ENCODE measurements around the gene VPS39. TPM values are rescaled to one million over a fixed set of nuclear protein-coding genes. Genes with fewer than 3 reads are reported as not detected.

VPS39 gene
- total RNA-seq, 5 donors from 2014 or later (not counting 1 experiment from before 2014, with no cell fraction given): 98.5 to 113 (median 101) TPM

GRCh38 chr15:42140383-42141070, 67.6 kb downstream of the VPS39 start:
- no peak overlapping the region for H3K27ac ChIP-seq (ENCODE audit: low read length)
- H3K4me1 Mint-ChIP-seq: peaks cover 0 to 6% (median 2%) of the 10 kb centered on the region in 3 donors
- no peaks in the 10 kb centered on the region for H3K9me3 Mint-ChIP-seq
- no peak overlapping the region for H3K4me3 ChIP-seq (ENCODE audit: control insufficient read depth in 1 of 2, extremely low read depth in 1 of 2, low read length in 1 of 2)
- ChIA-PET CTCF (no interaction called here), POLR2A (no interaction called here)
- ATAC-seq (replicated peaks in 1 of 4) (no peak), DNase-seq (peak in 1 of 35 experiments; percentile 14)
- no peak overlapping the region for H3K4me3 Mint-ChIP-seq
- no peaks in the 10 kb centered on the region for H3K4me1 ChIP-seq (ENCODE audit: control insufficient read depth in 1 of 2, extremely low read depth in 1 of 2, insufficient read depth in 2 of 2, low read length in 2 of 2)
- H3K27ac Mint-ChIP-seq: no peak overlapping the region
- H3K36me3 Mint-ChIP-seq: no peaks in the 10 kb centered on the region
- H3K27me3 Mint-ChIP-seq: peaks cover 0 to 4% of the 10 kb centered on the region in 2 donors
- WGBS (ENCODE audit: insufficient coverage): 79% methylated on average over 4 of the region's 8 CpGs
- peaks cover 0 to 28% of the 10 kb centered on the region in 2 experiments for H3K27me3 ChIP-seq (replicated peaks in 1 of 2; ENCODE audit: control insufficient read depth in 2 of 2, extremely low read depth in 1 of 2, insufficient read depth in 2 of 2, low read length in 1 of 2)
- H3K36me3 ChIP-seq (ENCODE audit: control insufficient read depth in 2 of 2, extremely low read depth in 1 of 2, insufficient read depth in 1 of 2, low read length in 1 of 2): no peaks in the 10 kb centered on the region
- no peaks in the 10 kb centered on the region for H3K9me3 ChIP-seq

- Mint-ChIP-seq H3K27ac (no peak overlapping the region), H3K27me3 (no peaks in the 10 kb centered on the region), H3K36me3 (no peaks in the 10 kb centered on the region), H3K4me3 (no peak overlapping the region), H3K9me3 (no peaks in the 10 kb centered on the region), H3K4me1 (peaks cover 0 to 6% (median 2%) of the 10 kb centered on the region in 3 donors)
- DNase-seq (peak in 1 of 35 experiments; percentile 14), ATAC-seq (replicated peaks in 1 of 4) (no peak)
- Histone ChIP-seq H3K4me3 (ENCODE audit: control insufficient read depth in 1 of 2, extremely low read depth in 1 of 2, low read length in 1 of 2) (no peak overlapping the region), H3K4me1 (ENCODE audit: control insufficient read depth in 1 of 2, extremely low read depth in 1 of 2, insufficient read depth in 2 of 2, low read length in 2 of 2) (no peaks in the 10 kb centered on the region), H3K27ac (ENCODE audit: low read length) (no peak overlapping the region), H3K36me3 (ENCODE audit: control insufficient read depth in 2 of 2, extremely low read depth in 1 of 2, insufficient read depth in 1 of 2, low read length in 1 of 2) (no peaks in the 10 kb centered on the region), H3K27me3 (replicated peaks in 1 of 2; ENCODE audit: control insufficient read depth in 2 of 2, extremely low read depth in 1 of 2, insufficient read depth in 2 of 2, low read length in 1 of 2) (peaks cover 0 to 21% of the 10 kb centered on the region in 2 experiments), H3K9me3 (no peaks in the 10 kb centered on the region)
- ChIA-PET CTCF (no interaction called here), POLR2A (no interaction called here)
- WGBS (ENCODE audit: insufficient coverage): 94% methylated on average over 2 of the region's 6 CpGs
These were observed 68.5 kb downstream of the VPS39 start for GRCh38 chr15:42139596-42139995.

- peak in 1 of 35 experiments; percentile 16 for DNase-seq
- H3K9me3 ChIP-seq: no peaks in the 10 kb centered on the region
- H3K4me3 ChIP-seq (ENCODE audit: control insufficient read depth in 1 of 2, extremely low read depth in 1 of 2, low read length in 1 of 2): no peak overlapping the region
- no peak for ATAC-seq (replicated peaks in 1 of 4)
- H3K27ac ChIP-seq (ENCODE audit: low read length): no peak overlapping the region
- H3K4me1 ChIP-seq (ENCODE audit: control insufficient read depth in 1 of 2, extremely low read depth in 1 of 2, insufficient read depth in 2 of 2, low read length in 2 of 2): no peaks in the 10 kb centered on the region
- Mint-ChIP-seq H3K4me1 (peaks cover 0 to 6% (median 2%) of the 10 kb centered on the region in 3 donors), H3K27ac (no peak overlapping the region), H3K27me3 (no peaks in the 10 kb centered on the region), H3K9me3 (no peaks in the 10 kb centered on the region), H3K4me3 (no peak overlapping the region), H3K36me3 (no peaks in the 10 kb centered on the region)
- H3K36me3 ChIP-seq (ENCODE audit: control insufficient read depth in 2 of 2, extremely low read depth in 1 of 2, insufficient read depth in 1 of 2, low read length in 1 of 2): no peaks in the 10 kb centered on the region
- H3K27me3 ChIP-seq (replicated peaks in 1 of 2; ENCODE audit: control insufficient read depth in 2 of 2, extremely low read depth in 1 of 2, insufficient read depth in 2 of 2, low read length in 1 of 2): peaks cover 0 to 18% of the 10 kb centered on the region in 2 experiments
- POLR2A ChIA-PET: no interaction called here
- CTCF ChIA-PET: no interaction called here
- WGBS (ENCODE audit: insufficient coverage): 83% methylated on average over 2 of the region's 3 CpGs
These were observed 69.1 kb downstream of the VPS39 start for GRCh38 chr15:42138968-42139386.

- Mint-ChIP-seq H3K27ac (no peak overlapping the region), H3K36me3 (no peaks in the 10 kb centered on the region), H3K4me3 (no peak overlapping the region), H3K4me1 (peaks cover 0 to 6% (median 2%) of the 10 kb centered on the region in 3 donors), H3K9me3 (no peaks in the 10 kb centered on the region), H3K27me3 (no peaks in the 10 kb centered on the region)
- Histone ChIP-seq H3K27me3 (replicated peaks in 1 of 2; ENCODE audit: control insufficient read depth in 2 of 2, extremely low read depth in 1 of 2, insufficient read depth in 2 of 2, low read length in 1 of 2) (peaks cover 0 to 21% of the 10 kb centered on the region in 2 experiments), H3K4me3 (ENCODE audit: control insufficient read depth in 1 of 2, extremely low read depth in 1 of 2, low read length in 1 of 2) (no peak overlapping the region), H3K27ac (ENCODE audit: low read length) (no peak overlapping the region), H3K36me3 (ENCODE audit: control insufficient read depth in 2 of 2, extremely low read depth in 1 of 2, insufficient read depth in 1 of 2, low read length in 1 of 2) (no peaks in the 10 kb centered on the region), H3K4me1 (ENCODE audit: control insufficient read depth in 1 of 2, extremely low read depth in 1 of 2, insufficient read depth in 2 of 2, low read length in 2 of 2) (no peaks in the 10 kb centered on the region), H3K9me3 (no peaks in the 10 kb centered on the region)
- no peak for ATAC-seq (replicated peaks in 1 of 4)
- POLR2A ChIA-PET: no interaction called here
- WGBS (ENCODE audit: insufficient coverage): 66% methylated on average over 4 of the region's 4 CpGs
- CTCF ChIA-PET: no interaction called here
- DNase-seq: peak in 2 of 35 experiments; percentile 2 to 8
These were observed 69.7 kb downstream of the VPS39 start for GRCh38 chr15:42138411-42138810.

- no peaks in the 10 kb centered on the region for H3K9me3 Mint-ChIP-seq
- no peak for ATAC-seq (replicated peaks in 1 of 4)
These were observed 70.4 kb downstream of the VPS39 start for GRCh38 chr15:42137461-42138261.

GRCh38 chr15:42136513-42136912, 71.6 kb downstream of the VPS39 start:
- H3K27me3 Mint-ChIP-seq: peaks cover 0 to 5% of the 10 kb centered on the region in 2 donors
- WGBS (ENCODE audit: insufficient coverage): no CpG with 5 or more reads among the region's 11 CpGs
- ChIA-PET POLR2A (no interaction called here), CTCF (no interaction called here)
- H3K4me1 ChIP-seq (ENCODE audit: control insufficient read depth in 1 of 2, extremely low read depth in 1 of 2, insufficient read depth in 2 of 2, low read length in 2 of 2): no peaks in the 10 kb centered on the region
- H3K4me3 ChIP-seq (ENCODE audit: control insufficient read depth in 1 of 2, extremely low read depth in 1 of 2, low read length in 1 of 2): no peak overlapping the region
- no peak overlapping the region for H3K27ac ChIP-seq (ENCODE audit: low read length)
- no peaks in the 10 kb centered on the region for H3K36me3 ChIP-seq (ENCODE audit: control insufficient read depth in 2 of 2, extremely low read depth in 1 of 2, insufficient read depth in 1 of 2, low read length in 1 of 2)
- no peak overlapping the region for H3K27ac Mint-ChIP-seq
- H3K9me3 Mint-ChIP-seq: no peaks in the 10 kb centered on the region
- peaks cover 0 to 6% (median 2%) of the 10 kb centered on the region in 3 donors for H3K4me1 Mint-ChIP-seq
- H3K9me3 ChIP-seq: no peaks in the 10 kb centered on the region
- DNase-seq (peak in 1 of 35 experiments; percentile 1), ATAC-seq (replicated peaks in 1 of 4) (no peak)
- no peaks in the 10 kb centered on the region for H3K36me3 Mint-ChIP-seq
- peaks cover 0 to 23% of the 10 kb centered on the region in 2 experiments for H3K27me3 ChIP-seq (replicated peaks in 1 of 2; ENCODE audit: control insufficient read depth in 2 of 2, extremely low read depth in 1 of 2, insufficient read depth in 2 of 2, low read length in 1 of 2)
- H3K4me3 Mint-ChIP-seq: no peak overlapping the region

More at GRCh38 chr15:42137461-42138261, 70.4 kb downstream of the VPS39 start:
- Mint-ChIP-seq H3K27ac (no peak overlapping the region), H3K36me3 (no peaks in the 10 kb centered on the region), H3K4me3 (no peak overlapping the region), H3K4me1 (peaks cover 0 to 6% (median 2%) of the 10 kb centered on the region in 3 donors), H3K27me3 (peaks cover 0 to 2% of the 10 kb centered on the region in 2 donors)
- POLR2A ChIA-PET: interaction anchor here in 1 of 2 donors (0.6 kb wide), 1 partner anchor 16 kb away, joined by 5 read pairs; no protein-coding TSS in a partner anchor
- 37% methylated on average over 7 of the region's 11 CpGs for WGBS (ENCODE audit: insufficient coverage)
- Histone ChIP-seq H3K4me1 (ENCODE audit: control insufficient read depth in 1 of 2, extremely low read depth in 1 of 2, insufficient read depth in 2 of 2, low read length in 2 of 2) (no peaks in the 10 kb centered on the region), H3K4me3 (ENCODE audit: control insufficient read depth in 1 of 2, extremely low read depth in 1 of 2, low read length in 1 of 2) (no peak overlapping the region), H3K27me3 (replicated peaks in 1 of 2; ENCODE audit: control insufficient read depth in 2 of 2, extremely low read depth in 1 of 2, insufficient read depth in 2 of 2, low read length in 1 of 2) (peaks cover 0 to 21% of the 10 kb centered on the region in 2 experiments), H3K9me3 (no peaks in the 10 kb centered on the region), H3K36me3 (ENCODE audit: control insufficient read depth in 2 of 2, extremely low read depth in 1 of 2, insufficient read depth in 1 of 2, low read length in 1 of 2) (no peaks in the 10 kb centered on the region), H3K27ac (ENCODE audit: low read length) (no peak overlapping the region)
- CTCF ChIA-PET: interaction anchor here in 1 of 2 donors (0.5 kb wide), 1 partner anchor 979 kb away, joined by 4 read pairs; no protein-coding TSS in a partner anchor
- DNase-seq: peak in 4 of 35 experiments; percentile 4 to 42 (median 10)
